ENCODE results near the gene TSEN15. TPM values are rescaled to one million over a fixed set of nuclear protein-coding genes. Genes with fewer than 3 reads are reported as not detected.
"Not testable (repeated sequence)": the region's sequence is repeated elsewhere in the genome, so short reads cannot be mapped to it uniquely, and the experiment has no call there.

The TSEN15 gene
- total RNA-seq, 1 donor from 2014 or later = 36.8 TPM

DNA sequence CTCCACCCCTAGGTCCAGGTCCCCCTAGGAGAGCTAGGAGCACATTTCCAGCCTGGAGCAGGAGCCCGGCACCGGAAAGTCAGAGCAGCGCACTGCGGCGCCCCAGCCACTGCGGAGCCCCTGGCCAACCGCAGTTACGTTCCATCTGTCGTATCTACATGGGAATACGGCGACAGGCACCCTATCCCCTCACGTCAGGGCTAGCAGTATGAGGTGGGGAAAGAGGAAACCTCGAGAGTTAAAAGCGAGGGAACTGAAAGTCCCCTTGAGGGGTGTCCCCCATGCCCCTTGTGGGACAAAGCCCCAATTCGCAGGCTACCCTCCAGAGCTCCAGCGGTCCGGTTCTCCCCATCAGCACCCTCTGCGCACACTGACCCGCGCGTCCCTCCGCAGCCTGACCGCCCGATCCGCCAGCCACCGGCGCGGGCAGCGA, 15.0 kb upstream of the TSEN15 start:
- Mint-ChIP-seq H3K36me3 (ENCODE audit: unreplicated experiment) (no peaks in the 10 kb centered on the region), H3K27ac (ENCODE audit: unreplicated experiment) (no peak overlapping the region), H3K9me3 (ENCODE audit: unreplicated experiment) (no peaks in the 10 kb centered on the region), H3K4me3 (ENCODE audit: unreplicated experiment) (peak overlapping the region; percentile 72), H3K27me3 (ENCODE audit: unreplicated experiment) (peaks cover 17% of the 10 kb centered on the region), H3K4me1 (ENCODE audit: unreplicated experiment) (peaks cover 11% of the 10 kb centered on the region)
- DNase-seq (ENCODE audit: extremely low spot score, unreplicated experiment) = peak; percentile 84
- TF ChIP-seq, protein P1, sequence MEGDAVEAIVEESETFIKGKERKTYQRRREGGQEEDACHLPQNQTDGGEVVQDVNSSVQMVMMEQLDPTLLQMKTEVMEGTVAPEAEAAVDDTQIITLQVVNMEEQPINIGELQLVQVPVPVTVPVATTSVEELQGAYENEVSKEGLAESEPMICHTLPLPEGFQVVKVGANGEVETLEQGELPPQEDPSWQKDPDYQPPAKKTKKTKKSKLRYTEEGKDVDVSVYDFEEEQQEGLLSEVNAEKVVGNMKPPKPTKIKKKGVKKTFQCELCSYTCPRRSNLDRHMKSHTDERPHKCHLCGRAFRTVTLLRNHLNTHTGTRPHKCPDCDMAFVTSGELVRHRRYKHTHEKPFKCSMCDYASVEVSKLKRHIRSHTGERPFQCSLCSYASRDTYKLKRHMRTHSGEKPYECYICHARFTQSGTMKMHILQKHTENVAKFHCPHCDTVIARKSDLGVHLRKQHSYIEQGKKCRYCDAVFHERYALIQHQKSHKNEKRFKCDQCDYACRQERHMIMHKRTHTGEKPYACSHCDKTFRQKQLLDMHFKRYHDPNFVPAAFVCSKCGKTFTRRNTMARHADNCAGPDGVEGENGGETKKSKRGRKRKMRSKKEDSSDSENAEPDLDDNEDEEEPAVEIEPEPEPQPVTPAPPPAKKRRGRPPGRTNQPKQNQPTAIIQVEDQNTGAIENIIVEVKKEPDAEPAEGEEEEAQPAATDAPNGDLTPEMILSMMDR (IDR thresholded peaks at IDR 0.05) = no peak

DNA sequence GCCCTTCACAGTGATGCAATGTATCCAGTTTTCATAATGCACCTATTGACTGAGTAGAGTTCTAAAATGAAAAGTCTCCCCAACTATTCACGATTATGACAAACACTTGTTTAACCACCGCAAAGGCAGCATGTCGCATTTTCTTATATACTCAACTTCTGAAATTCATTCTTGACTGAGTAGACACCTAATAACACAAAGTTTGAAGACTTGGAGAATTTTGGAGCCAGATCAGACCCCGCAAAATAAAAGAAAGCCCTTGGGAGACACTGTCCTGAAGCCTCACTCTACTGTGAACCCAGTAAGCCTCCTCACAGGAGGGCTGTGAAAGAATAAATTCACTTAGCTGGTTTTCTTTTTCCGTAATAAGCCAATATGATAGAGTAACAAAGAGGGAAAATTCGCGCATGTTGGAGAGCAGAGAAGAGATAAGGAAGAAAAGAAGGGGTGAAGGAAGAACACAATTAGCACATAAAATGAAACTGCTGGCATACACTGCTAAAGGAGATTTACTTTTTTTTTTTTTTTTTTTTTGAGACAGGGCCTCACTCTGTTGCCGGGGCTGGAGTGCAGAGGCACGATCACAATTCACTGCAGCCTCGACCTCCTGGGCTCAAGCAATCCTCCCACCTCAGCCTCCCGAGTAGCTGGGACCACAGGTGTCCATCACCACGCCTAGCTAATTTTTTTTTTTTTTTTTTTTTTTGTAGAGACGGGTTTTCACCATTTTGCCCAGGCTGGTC, 13.5 kb upstream of the TSEN15 start:
- Mint-ChIP-seq H3K27ac (ENCODE audit: unreplicated experiment) (no peak overlapping the region), H3K4me1 (ENCODE audit: unreplicated experiment) (peaks cover 11% of the 10 kb centered on the region), H3K36me3 (ENCODE audit: unreplicated experiment) (no peaks in the 10 kb centered on the region), H3K27me3 (ENCODE audit: unreplicated experiment) (peaks cover 12% of the 10 kb centered on the region), H3K9me3 (ENCODE audit: unreplicated experiment) (no peaks in the 10 kb centered on the region), H3K4me3 (ENCODE audit: unreplicated experiment) (peak overlapping the region; percentile 68)
- DNase-seq (ENCODE audit: extremely low spot score, unreplicated experiment) = no peak
- TF ChIP-seq, protein P1 (IDR thresholded peaks at IDR 0.05) = no peak

DNA sequence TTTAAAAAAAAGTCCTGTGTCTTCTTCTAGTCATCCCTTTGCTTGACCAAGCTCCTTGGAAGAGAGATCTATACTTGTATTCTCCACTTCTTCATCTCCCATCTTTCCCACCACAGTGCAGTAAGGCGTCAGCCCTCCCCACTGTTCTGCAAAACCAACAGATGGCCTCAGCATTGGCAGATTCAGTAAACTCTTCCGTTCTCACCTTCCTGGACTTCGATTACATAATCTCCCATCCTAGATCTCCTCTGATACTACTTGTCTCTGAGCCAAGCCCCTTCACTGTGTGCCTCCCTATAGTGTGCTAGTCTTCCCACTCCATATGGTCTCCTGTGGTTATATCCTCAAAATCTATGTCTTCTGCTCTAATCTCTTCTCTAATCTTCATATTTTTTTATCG, 12.4 kb upstream of the TSEN15 start:
- TF ChIP-seq, protein P1 (IDR thresholded peaks at IDR 0.05) = no peak
- H3K36me3 Mint-ChIP-seq (ENCODE audit: unreplicated experiment) = no peaks in the 10 kb centered on the region
- H3K27ac Mint-ChIP-seq (ENCODE audit: unreplicated experiment) = no peak overlapping the region
- no peak overlapping the region for H3K4me3 Mint-ChIP-seq (ENCODE audit: unreplicated experiment)
- peaks cover 10% of the 10 kb centered on the region for H3K27me3 Mint-ChIP-seq (ENCODE audit: unreplicated experiment)
- no peaks in the 10 kb centered on the region for H3K9me3 Mint-ChIP-seq (ENCODE audit: unreplicated experiment)
- peaks cover 11% of the 10 kb centered on the region for H3K4me1 Mint-ChIP-seq (ENCODE audit: unreplicated experiment)
- no peak for DNase-seq (ENCODE audit: extremely low spot score, unreplicated experiment)

DNA sequence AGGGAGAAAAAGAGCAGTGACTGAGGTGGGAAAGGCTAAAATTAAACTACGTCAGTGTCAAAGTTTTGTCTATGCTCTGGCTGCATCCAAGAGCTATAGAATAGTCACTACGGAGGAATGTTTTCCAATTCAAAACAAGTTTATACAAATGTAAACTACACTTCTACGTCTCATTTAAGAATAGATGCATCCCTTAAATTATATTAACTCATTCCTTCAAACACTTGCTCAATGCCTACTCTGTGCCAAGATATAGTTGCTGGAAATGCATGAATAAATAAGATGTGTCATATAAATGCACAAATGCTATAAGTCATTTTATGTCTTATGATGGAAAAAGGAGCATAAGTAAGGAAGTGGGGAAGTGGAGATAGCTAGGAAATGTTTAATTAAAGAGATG, 9.8 kb upstream of the TSEN15 start:
- Mint-ChIP-seq H3K9me3 (ENCODE audit: unreplicated experiment) (no peaks in the 10 kb centered on the region), H3K4me3 (ENCODE audit: unreplicated experiment) (no peak overlapping the region), H3K4me1 (ENCODE audit: unreplicated experiment) (peaks cover 6% of the 10 kb centered on the region), H3K36me3 (ENCODE audit: unreplicated experiment) (no peaks in the 10 kb centered on the region), H3K27me3 (ENCODE audit: unreplicated experiment) (peaks cover 2% of the 10 kb centered on the region), H3K27ac (ENCODE audit: unreplicated experiment) (no peak overlapping the region)
- DNase-seq (ENCODE audit: extremely low spot score, unreplicated experiment) = no peak
- TF ChIP-seq, protein P1 (IDR thresholded peaks at IDR 0.05) = no peak

DNA sequence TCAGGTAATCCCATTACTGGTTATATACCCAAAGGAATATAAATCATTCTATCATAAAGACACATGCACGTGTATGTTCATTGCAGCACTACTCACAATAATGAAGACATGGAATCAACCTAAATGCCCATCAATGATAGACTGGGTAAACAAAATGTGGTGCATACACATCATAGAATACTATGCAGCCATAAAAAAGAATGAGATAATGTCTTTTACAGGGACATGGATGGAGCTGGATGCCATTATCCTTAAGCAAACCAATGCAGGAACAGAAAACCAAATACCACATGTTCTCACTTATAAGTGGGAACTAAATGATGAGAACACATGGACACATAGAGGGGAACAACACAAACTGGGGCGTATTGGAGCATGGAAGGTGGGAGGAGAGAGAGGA, 8.2 kb upstream of the TSEN15 start:
- DNase-seq (ENCODE audit: extremely low spot score, unreplicated experiment); H3K9me3 Mint-ChIP-seq (ENCODE audit: unreplicated experiment); H3K27ac Mint-ChIP-seq (ENCODE audit: unreplicated experiment); H3K4me1 Mint-ChIP-seq (ENCODE audit: unreplicated experiment); H3K27me3 Mint-ChIP-seq (ENCODE audit: unreplicated experiment); H3K36me3 Mint-ChIP-seq (ENCODE audit: unreplicated experiment); H3K4me3 Mint-ChIP-seq (ENCODE audit: unreplicated experiment): not testable (repeated sequence)
